ENCODE results near the gene ANO1.

DNA sequence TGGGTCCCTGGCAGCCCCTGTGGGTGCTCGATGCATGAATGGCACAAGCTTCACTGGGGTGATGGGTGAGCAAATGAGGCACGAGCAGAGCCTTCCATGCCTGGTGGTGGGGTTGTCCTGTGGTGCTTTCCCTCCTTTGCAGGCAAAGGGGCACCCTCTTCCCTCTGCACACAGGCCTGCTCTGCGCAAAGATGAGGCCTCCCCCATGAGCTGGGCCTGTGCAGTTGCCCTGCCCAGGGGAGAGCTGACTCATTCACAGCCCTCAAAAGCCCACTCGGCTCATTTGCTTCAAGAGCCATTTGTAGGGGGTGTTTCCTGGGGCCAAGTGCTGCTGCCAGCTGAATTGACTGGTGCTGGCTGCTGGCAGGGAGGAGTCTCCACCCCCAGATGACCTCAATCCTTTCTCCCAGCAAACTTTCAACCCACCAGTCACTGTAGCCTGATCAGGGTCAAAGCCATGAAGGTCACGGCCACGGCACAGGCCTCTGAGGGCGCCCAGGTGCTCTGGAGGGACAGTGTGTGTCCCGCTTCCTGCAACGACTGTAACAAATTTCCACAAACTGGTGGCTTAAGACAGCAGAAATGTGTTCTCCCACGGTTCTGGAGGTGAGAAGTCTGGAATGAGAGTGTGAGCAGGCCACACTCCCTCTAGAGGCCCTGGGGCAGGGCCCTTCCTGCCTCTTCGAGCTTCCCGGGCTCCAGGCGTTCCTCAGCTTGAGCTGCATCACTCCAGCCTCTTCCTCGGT is 48.8 kb upstream of the ANO1 start:
- TF ChIP-seq CTCF (IDR thresholded peaks at IDR 0.05) (no peak), EP300 (IDR thresholded peaks at IDR 0.05) (no peak), POLR2A (IDR thresholded peaks at IDR 0.05) (no peak)
